CD4-positive, alpha-beta T cell treated with Interleukin-6 for 4 hours (primary cell): ENCODE data around the gene TSSC4.
A peak's percentile ranks its signal among the peaks of the same experiment; 100 is the strongest.

Source experiments
- DNase-seq: peaks from one replicate; pipeline ENCODE4 v3.0.0-alpha.2; 2020; ENCODE audit warnings: mixed read lengths

TSSC4 gene

GRCh38 chr11:2420502-2421225 lies 20.1 kb downstream of the TSSC4 start:
- DNase-seq = peak; percentile 80

GRCh38 chr11:2421226-2421994 lies 20.9 kb downstream of the TSSC4 start:
- DNase-seq = no peak

GRCh38 chr11:2421996-2422395 lies 21.4 kb downstream of the TSSC4 start:
- no peak for DNase-seq

GRCh38 chr11:2422461-2423156 lies 22.1 kb downstream of the TSSC4 start:
- no peak for DNase-seq

GRCh38 chr11:2423157-2424025 lies 22.8 kb downstream of the TSSC4 start:
- DNase-seq = no peak

- DNase-seq = no peak
Observed at GRCh38 chr11:2424811-2425495, 24.4 kb downstream of the TSSC4 start.

GRCh38 chr11:2425506-2425905 lies 25.0 kb downstream of the TSSC4 start:
- no peak for DNase-seq

GRCh38 chr11:2426221-2426620 lies 25.7 kb downstream of the TSSC4 start:
- no peak for DNase-seq

- no peak for DNase-seq
Observed at GRCh38 chr11:2426826-2427521, 26.4 kb downstream of the TSSC4 start.

- DNase-seq = no peak
Observed at GRCh38 chr11:2427721-2428321, 27.3 kb downstream of the TSSC4 start.

GRCh38 chr11:2428322-2428795 lies 27.8 kb downstream of the TSSC4 start:
- peak; percentile 92 for DNase-seq

GRCh38 chr11:2431395-2431794 lies 30.8 kb downstream of the TSSC4 start:
- DNase-seq = no peak

GRCh38 chr11:2432171-2432621 lies 31.6 kb downstream of the TSSC4 start:
- no peak for DNase-seq

GRCh38 chr11:2432628-2433071 lies 32.1 kb downstream of the TSSC4 start:
- DNase-seq = no peak

GRCh38 chr11:2433106-2433925 lies 32.8 kb downstream of the TSSC4 start:
- DNase-seq = no peak

- DNase-seq = no peak
Observed at GRCh38 chr11:2434008-2434407, 33.5 kb downstream of the TSSC4 start.

GRCh38 chr11:2434506-2435255 lies 34.1 kb downstream of the TSSC4 start:
- DNase-seq = no peak

GRCh38 chr11:2435288-2436012 lies 34.9 kb downstream of the TSSC4 start:
- no peak for DNase-seq
